ENCODE measurements around the gene PSMG3. TPM values are rescaled to one million over a fixed set of nuclear protein-coding genes. Genes with fewer than 3 reads are reported as not detected.

Gene PSMG3
- total RNA-seq, 4 donors from 2014 or later: 25.4 to 46.4 (median 32.2) TPM

GRCh38 chr7:1596181-1597043 is 26.6 kb upstream of the PSMG3 start:
- in situ Hi-C loops (cut with MboI; ENCODE audit: low sequenced_read_pairs in 4 of 4) (loop anchor here in 3 of 4 donors (25.0 kb wide), 2 partner anchors 166 to 616 kb away; no protein-coding TSS in a partner anchor), intact Hi-C loops (cut with DNase I; ENCODE audit: low total_unique reads) (no loop called here)
- no peaks in the 10 kb centered on the region for H3K36me3 ChIP-seq
- H3K9me3 ChIP-seq: no peaks in the 10 kb centered on the region
- H3K4me3 ChIP-seq: no peak overlapping the region
- DNase-seq: no peak
- H3K27me3 ChIP-seq: peaks cover 27 to 42% (median 35%) of the 10 kb centered on the region in 3 donors
- H3K27ac ChIP-seq: no peak overlapping the region
- no peak for ATAC-seq
- H3K4me1 ChIP-seq: no peaks in the 10 kb centered on the region
- TF ChIP-seq CTCF (IDR thresholded peaks at IDR 0.05 in 4 of 5, conservative IDR thresholded peaks at IDR 0.05 in 1 of 5) (no peak), POLR2A (IDR thresholded peaks at IDR 0.05) (no peak)

- H3K9me3 ChIP-seq: no peaks in the 10 kb centered on the region
- no peak for ATAC-seq
- intact Hi-C loops (cut with DNase I; ENCODE audit: low total_unique reads) (no loop called here), in situ Hi-C loops (cut with MboI; ENCODE audit: low sequenced_read_pairs in 4 of 4) (loop anchor here in 3 of 4 donors (25.0 kb wide), 2 partner anchors 167 to 617 kb away; no protein-coding TSS in a partner anchor)
- peaks cover 34 to 49% (median 42%) of the 10 kb centered on the region in 3 donors for H3K27me3 ChIP-seq
- H3K4me3 ChIP-seq: no peak overlapping the region
- no peaks in the 10 kb centered on the region for H3K36me3 ChIP-seq
- H3K27ac ChIP-seq: no peak overlapping the region
- no peaks in the 10 kb centered on the region for H3K4me1 ChIP-seq
- TF ChIP-seq CTCF (IDR thresholded peaks at IDR 0.05 in 4 of 5, conservative IDR thresholded peaks at IDR 0.05 in 1 of 5): no peak
- TF ChIP-seq POLR2A (IDR thresholded peaks at IDR 0.05): no peak
- DNase-seq: no peak
Measured at GRCh38 chr7:1595636-1596035, 25.8 kb upstream of the PSMG3 start.

- no peak for TF ChIP-seq CTCF (IDR thresholded peaks at IDR 0.05 in 4 of 5, conservative IDR thresholded peaks at IDR 0.05 in 1 of 5)
- no peak for TF ChIP-seq POLR2A (IDR thresholded peaks at IDR 0.05)
- in situ Hi-C loops (cut with MboI; ENCODE audit: low sequenced_read_pairs in 4 of 4) (loop anchor here in 3 of 4 donors (25.0 kb wide), 2 partner anchors 167 to 617 kb away; no protein-coding TSS in a partner anchor), intact Hi-C loops (cut with DNase I; ENCODE audit: low total_unique reads) (no loop called here)
- no peak overlapping the region for H3K27ac ChIP-seq
- no peaks in the 10 kb centered on the region for H3K4me1 ChIP-seq
- H3K36me3 ChIP-seq: no peaks in the 10 kb centered on the region
- no peaks in the 10 kb centered on the region for H3K9me3 ChIP-seq
- no peak overlapping the region for H3K4me3 ChIP-seq
- H3K27me3 ChIP-seq: peaks cover 39 to 55% (median 45%) of the 10 kb centered on the region in 3 donors
- ATAC-seq (no peak), DNase-seq (no peak)
Measured at GRCh38 chr7:1595027-1595426, 25.2 kb upstream of the PSMG3 start.

GRCh38 chr7:1593904-1594421 is 24.1 kb upstream of the PSMG3 start:
- in situ Hi-C loops (cut with MboI; ENCODE audit: low sequenced_read_pairs in 4 of 4): loop anchor here in 3 of 4 donors (25.0 kb wide), 2 partner anchors 168 to 618 kb away; no protein-coding TSS in a partner anchor
- TF ChIP-seq CTCF (IDR thresholded peaks at IDR 0.05 in 4 of 5, conservative IDR thresholded peaks at IDR 0.05 in 1 of 5) (no peak), POLR2A (IDR thresholded peaks at IDR 0.05) (no peak)
- H3K4me1 ChIP-seq: no peaks in the 10 kb centered on the region
- H3K4me3 ChIP-seq: no peak overlapping the region
- H3K27ac ChIP-seq: no peak overlapping the region
- no peak for DNase-seq
- H3K27me3 ChIP-seq: peaks cover 45 to 56% (median 49%) of the 10 kb centered on the region in 3 donors
- no peak for ATAC-seq
- H3K36me3 ChIP-seq: no peaks in the 10 kb centered on the region
- no peaks in the 10 kb centered on the region for H3K9me3 ChIP-seq
- intact Hi-C loops (cut with DNase I; ENCODE audit: low total_unique reads): no loop called here

All from gastrocnemius medialis (tissue), 4 donors.